HEK293 (cell line): ENCODE results near the gene KCNT1.

Experiments used
- AEBP2 ChIP-seq: fragments of 450-650 bp; formaldehyde crosslinking; IDR thresholded peaks from 2 replicates; pipeline ENCODE4 v1.5.1; 2016; ENCODE audit warnings: missing biosample characterization, missing genetic modification characterization, borderline replicate concordance
- CTCF ChIP-seq: fragments of 450-650 bp; formaldehyde crosslinking; IDR thresholded peaks from 2 replicates; pipeline ENCODE4 v1.5.1; 2016; ENCODE audit warnings: missing biosample characterization, missing genetic modification characterization
- GLIS1 ChIP-seq: fragments of 450-650 bp; formaldehyde crosslinking; IDR thresholded peaks from 2 replicates; pipeline ENCODE4 v1.5.1; 2016; ENCODE audit warnings: missing biosample characterization, missing genetic modification characterization
- PBX3 ChIP-seq: sonication (generic); formaldehyde crosslinking; IDR thresholded peaks from 2 replicates; pipeline ENCODE4 v1.8.1; 2022; ENCODE audit warnings: mild to moderate bottlenecking, moderate library complexity, missing genetic modification reagents
- SETDB1 ChIP-seq: IDR thresholded peaks from one replicate; pipeline ENCODE4 v1.6.1; 2017; ENCODE audit warnings: mild to moderate bottlenecking, low read length, moderate library complexity, mixed read lengths; ENCODE audit not compliant: insufficient read length
- ZNF155 ChIP-seq: fragments of 450-650 bp; formaldehyde crosslinking; IDR thresholded peaks from 2 replicates; pipeline ENCODE4 v1.5.1; 2016; ENCODE audit warnings: missing biosample characterization, missing genetic modification characterization
- ZNF239 ChIP-seq: fragments of 450-650 bp; formaldehyde crosslinking; IDR thresholded peaks from 2 replicates; pipeline ENCODE4 v1.5.1; 2016; ENCODE audit warnings: missing biosample characterization, missing genetic modification characterization
- ZNF24 ChIP-seq: fragments of 450-650 bp; formaldehyde crosslinking; IDR thresholded peaks from 2 replicates; pipeline ENCODE4 v1.5.1; 2016; ENCODE audit warnings: missing biosample characterization, missing genetic modification characterization
- ZNF26 ChIP-seq: fragments of 450-650 bp; formaldehyde crosslinking; IDR thresholded peaks from 2 replicates; pipeline ENCODE4 v1.5.1; 2016; ENCODE audit warnings: missing biosample characterization, missing genetic modification characterization
- ZNF274 ChIP-seq, 2 experiments: fragments of 200-500 bp in 1 of 2; fragments of 450-650 bp in 1 of 2; sonication (Bioruptor generic) in 1 of 2; formaldehyde crosslinking in 1 of 2; IDR thresholded peaks; 2 replicates each; pipeline versions ENCODE4 v1.5.1 to v1.6.1; 2014 to 2016; ENCODE audit warnings: borderline replicate concordance in 1 of 2, inconsistent platforms in 1 of 2, low read length in 1 of 2, missing biosample characterization in 1 of 2, missing genetic modification characterization in 1 of 2
- ZNF362 ChIP-seq: fragments of 450-650 bp; formaldehyde crosslinking; IDR thresholded peaks from 2 replicates; pipeline ENCODE4 v1.5.1; 2016; ENCODE audit warnings: missing biosample characterization, missing genetic modification characterization
- ZNF692 ChIP-seq: fragments of 450-650 bp; formaldehyde crosslinking; IDR thresholded peaks from 2 replicates; pipeline ENCODE4 v1.5.1; 2016; ENCODE audit warnings: missing biosample characterization, missing genetic modification characterization

GRCh38 chr9:135765416-135765815 is 63.4 kb downstream of the KCNT1 start:
- no peak for TF ChIP-seq ZNF274 (IDR thresholded peaks at IDR 0.05; ENCODE audit: low read length)
- TF ChIP-seq ZNF274 (tag by site-specific recombination; IDR thresholded peaks at IDR 0.05; ENCODE audit: borderline replicate concordance), result no peak
- TF ChIP-seq AEBP2 (tag by site-specific recombination), result no peak
- no peak for TF ChIP-seq CTCF (tag by site-specific recombination)
- TF ChIP-seq ZNF26 (tag by site-specific recombination), result no peak
- no peak for TF ChIP-seq ZNF155
- TF ChIP-seq PBX3 (CRISPR knock-in tag), result no peak
- TF ChIP-seq ZNF24, result no peak
- TF ChIP-seq SETDB1, result no peak
- TF ChIP-seq ZNF239 (tag by site-specific recombination), result no peak
- no peak for TF ChIP-seq ZNF362 (tag by site-specific recombination)
- no peak for TF ChIP-seq GLIS1 (tag by site-specific recombination)
- TF ChIP-seq ZNF692 (tag by site-specific recombination), result no peak
